Endodermal cell (in vitro differentiated cells): Measurements from ENCODE around the gene ELP5. TPM values are rescaled to one million over a fixed set of nuclear protein-coding genes. Genes with fewer than 3 reads are reported as not detected.

Experiments
- DNase-seq: peaks from one replicate; pipeline ENCODE4 v3.0.0-alpha.2; 2017
- H3K27ac ChIP-seq: 2 replicates; pipeline ENCODE4 v1.5.1; 2013; ENCODE audit warnings: mild to moderate bottlenecking, low read depth, low read length, moderate library complexity
- H3K27me3 ChIP-seq: 2 replicates; pipeline ENCODE4 v1.6.1; 2013; ENCODE audit warnings: mild to moderate bottlenecking, low read length, moderate library complexity; ENCODE audit not compliant: insufficient read depth, control insufficient read depth, poor library complexity, severe bottlenecking
- H3K36me3 ChIP-seq: 2 replicates; pipeline ENCODE4 v1.7.0; 2013; ENCODE audit warnings: mild to moderate bottlenecking, low read length, moderate library complexity; ENCODE audit not compliant: control insufficient read depth, insufficient read depth
- H3K4me1 ChIP-seq: one replicate; pipeline ENCODE4 v1.7.0; 2013; ENCODE audit warnings: low read length; ENCODE audit not compliant: control insufficient read depth, insufficient read depth
- H3K4me3 ChIP-seq: 2 replicates; pipeline ENCODE4 v1.5.1; 2013; ENCODE audit warnings: mild to moderate bottlenecking, low read length, moderate library complexity
- H3K9ac ChIP-seq: 2 replicates; pipeline ENCODE4 v1.6.1; 2013; ENCODE audit warnings: mild to moderate bottlenecking, low read length, moderate library complexity; ENCODE audit not compliant: poor library complexity, severe bottlenecking; ENCODE audit errors: extremely low read depth
- H3K9me3 ChIP-seq: 2 replicates; pipeline ENCODE4 v1.6.1; 2013; ENCODE audit warnings: mild to moderate bottlenecking, low read length, moderate library complexity; ENCODE audit not compliant: control insufficient read depth
- H3K27ac Mint-ChIP-seq: 2 replicates; pipeline ENCODE4 v1.8.0; 2020; ENCODE audit warnings: mixed read lengths
- H3K27me3 Mint-ChIP-seq: 2 replicates; pipeline ENCODE4 v1.8.0; 2021; ENCODE audit warnings: mild to moderate bottlenecking, mixed read lengths; ENCODE audit not compliant: insufficient read depth
- H3K36me3 Mint-ChIP-seq: 2 replicates; pipeline ENCODE4 v1.8.0; 2020; ENCODE audit warnings: low read depth, mixed read lengths
- H3K4me1 Mint-ChIP-seq: 2 replicates; pipeline ENCODE4 v1.8.0; 2020; ENCODE audit warnings: mixed read lengths
- H3K4me3 Mint-ChIP-seq: 2 replicates; pipeline ENCODE4 v1.8.0; 2020; ENCODE audit warnings: mild to moderate bottlenecking, moderate library complexity, mixed read lengths
- H3K9me3 Mint-ChIP-seq: 2 replicates; pipeline ENCODE4 v1.8.0; 2020; ENCODE audit warnings: mild to moderate bottlenecking, mixed read lengths
- CTCF ChIP-seq: fragments of 200-600 bp; sonication (generic); conservative IDR thresholded peaks from 2 replicates; pipeline ENCODE4 v1.5.0; 2021; ENCODE audit warnings: antibody characterized with exemption, mild to moderate bottlenecking
- WGBS, 2 experiments: methylation state at CpG; one replicate each; pipeline versions ENCODE4 v1.1.5 to v1.1.7; 2013; ENCODE audit warnings: missing lambda C conversion rate in 2 of 2, mixed read lengths in 1 of 2; ENCODE audit not compliant: insufficient coverage in 1 of 2, insufficient read length in 1 of 2; 5-methylcytosine and 5-hydroxymethylcytosine counted together
- total RNA-seq, 2 donors: library from RNA; stranded (reverse); fragmentation: NEBNext Ultra II Directional in 1 of 2; extraction: Animal tissue kit (Norgen Biotek cat#: 25700) in 1 of 2; gene quantifications; 2 replicates in 1 of 2; 3 replicates in 1 of 2; pipeline ENCODE4 v1.2.1, GENCODE V29; 2021

ELP5 gene
- total RNA-seq, 2 donors from 2014 or later = 45.3 to 68.0 TPM

- peaks cover 11% of the 10 kb centered on the region for H3K36me3 ChIP-seq
- no peaks in the 10 kb centered on the region for H3K9me3 Mint-ChIP-seq
- no peak for TF ChIP-seq CTCF
- 11 to 35% methylated on average over 5 to 20 of the region's 32 CpGs for WGBS, 2 experiments
- H3K4me1 Mint-ChIP-seq = peaks cover 48% of the 10 kb centered on the region
- H3K27ac Mint-ChIP-seq = peak overlapping the region; percentile 75
- no peaks in the 10 kb centered on the region for H3K27me3 ChIP-seq
- H3K9me3 ChIP-seq = no peaks in the 10 kb centered on the region
- H3K9ac ChIP-seq = no peak overlapping the region
- H3K27ac ChIP-seq = no peak overlapping the region
- peaks cover 16% of the 10 kb centered on the region for H3K4me1 ChIP-seq
- DNase-seq = peak; percentile 89
- peak overlapping the region; percentile 86 for H3K4me3 Mint-ChIP-seq
- H3K36me3 Mint-ChIP-seq = peaks cover 13% of the 10 kb centered on the region
- H3K4me3 ChIP-seq = peak overlapping the region; percentile 78
- H3K27me3 Mint-ChIP-seq = peaks cover 1% of the 10 kb centered on the region
Measured at GRCh38 chr17:7217113-7217987, 34.7 kb upstream of the ELP5 start.

GRCh38 chr17:7218166-7218565, 33.8 kb upstream of the ELP5 start:
- Histone ChIP-seq H3K27me3 (no peaks in the 10 kb centered on the region), H3K9ac (no peak overlapping the region), H3K9me3 (no peaks in the 10 kb centered on the region), H3K4me1 (peaks cover 16% of the 10 kb centered on the region), H3K36me3 (peaks cover 19% of the 10 kb centered on the region), H3K4me3 (peak overlapping the region; percentile 73), H3K27ac (no peak overlapping the region)
- Mint-ChIP-seq H3K27ac (no peak overlapping the region), H3K9me3 (no peaks in the 10 kb centered on the region), H3K4me1 (peaks cover 47% of the 10 kb centered on the region), H3K36me3 (peaks cover 21% of the 10 kb centered on the region), H3K4me3 (peak overlapping the region; percentile 86), H3K27me3 (no peaks in the 10 kb centered on the region)
- 82 to 92% methylated on average over 3 to 6 of the region's 6 CpGs for WGBS, 2 experiments
- no peak for DNase-seq
- no peak for TF ChIP-seq CTCF

GRCh38 chr17:7218758-7219157, 33.3 kb upstream of the ELP5 start:
- TF ChIP-seq CTCF = no peak
- Histone ChIP-seq H3K4me3 (no peak overlapping the region), H3K27me3 (no peaks in the 10 kb centered on the region), H3K9ac (no peak overlapping the region), H3K4me1 (peaks cover 16% of the 10 kb centered on the region), H3K27ac (no peak overlapping the region), H3K36me3 (peaks cover 25% of the 10 kb centered on the region), H3K9me3 (no peaks in the 10 kb centered on the region)
- 75 to 100% methylated on average over 1 to 6 of the region's 6 CpGs for WGBS, 2 experiments
- Mint-ChIP-seq H3K27ac (peak overlapping the region; percentile 22), H3K36me3 (peaks cover 27% of the 10 kb centered on the region), H3K4me1 (peaks cover 42% of the 10 kb centered on the region), H3K27me3 (no peaks in the 10 kb centered on the region), H3K4me3 (peak overlapping the region; percentile 86), H3K9me3 (no peaks in the 10 kb centered on the region)
- no peak for DNase-seq
